Eye (tissue), 1 donor: Measurements from ENCODE around the gene CMTM3.
A peak's percentile ranks its signal among the peaks of the same experiment; 100 is the strongest.
"Not testable (repeated sequence)": the region's sequence is repeated elsewhere in the genome, so short reads cannot be mapped to it uniquely, and the experiment has no call there.

ENCODE experiments used
- DNase-seq: peaks from one replicate; pipeline ENCODE4 v3.0.0-alpha.2; 2015

The CMTM3 gene

GRCh38 chr16:66585481-66586239 is 18.8 kb upstream of the CMTM3 start:
- DNase-seq: no peak

GRCh38 chr16:66587881-66588600 is 16.5 kb upstream of the CMTM3 start:
- no peak for DNase-seq

GRCh38 chr16:66588981-66589713 is 15.4 kb upstream of the CMTM3 start:
- no peak for DNase-seq

- no peak for DNase-seq
These were observed 14.2 kb upstream of the CMTM3 start for GRCh38 chr16:66590322-66590721.

GRCh38 chr16:66591018-66591417 is 13.5 kb upstream of the CMTM3 start:
- DNase-seq: no peak

GRCh38 chr16:66592241-66592640 is 12.3 kb upstream of the CMTM3 start:
- no peak for DNase-seq

GRCh38 chr16:66592814-66593213 is 11.7 kb upstream of the CMTM3 start:
- no peak for DNase-seq

GRCh38 chr16:66594739-66595138 is 9.8 kb upstream of the CMTM3 start:
- no peak for DNase-seq

- DNase-seq: not testable (repeated sequence)
These were observed 7.9 kb upstream of the CMTM3 start for GRCh38 chr16:66596559-66596958.

GRCh38 chr16:66596986-66597848 is 7.3 kb upstream of the CMTM3 start:
- no peak for DNase-seq

- no peak for DNase-seq
These were observed 6.4 kb upstream of the CMTM3 start for GRCh38 chr16:66598111-66598510.

- DNase-seq: no peak
These were observed 4.8 kb upstream of the CMTM3 start for GRCh38 chr16:66599726-66600125.

- DNase-seq: no peak
These were observed 4.0 kb upstream of the CMTM3 start for GRCh38 chr16:66600477-66600876.

GRCh38 chr16:66601471-66601870 is 3.0 kb upstream of the CMTM3 start:
- DNase-seq: no peak

- DNase-seq: peak; percentile 92
These were observed 748 bp upstream of the CMTM3 start for GRCh38 chr16:66603537-66604375.

GRCh38 chr16:66605177-66605978 is 874 bp downstream of the CMTM3 start:
- peak; percentile 71 for DNase-seq

- no peak for DNase-seq
These were observed 1.7 kb downstream of the CMTM3 start for GRCh38 chr16:66605979-66606751.

- DNase-seq: peak; percentile 92
These were observed 4.0 kb downstream of the CMTM3 start for GRCh38 chr16:66608241-66609138.

GRCh38 chr16:66609139-66609510 is 4.6 kb downstream of the CMTM3 start:
- no peak for DNase-seq
